Stimulated activated CD4-positive, alpha-beta T cell treated with anti-CD3 and anti-CD28 coated beads, Interleukin-15, amount 100 ng/mL, for 48 hours (primary cell): Measurements from ENCODE around the gene L3HYPDH.
"Not testable (repeated sequence)": the region's sequence is repeated elsewhere in the genome, so short reads cannot be mapped to it uniquely, and the experiment has no call there.

ENCODE experiments used
- DNase-seq, 2 donors: peaks; one replicate each; pipeline ENCODE4 v3.0.0-alpha.2; 2020; ENCODE audit warnings: low read depth in 2 of 2

Gene L3HYPDH

DNA sequence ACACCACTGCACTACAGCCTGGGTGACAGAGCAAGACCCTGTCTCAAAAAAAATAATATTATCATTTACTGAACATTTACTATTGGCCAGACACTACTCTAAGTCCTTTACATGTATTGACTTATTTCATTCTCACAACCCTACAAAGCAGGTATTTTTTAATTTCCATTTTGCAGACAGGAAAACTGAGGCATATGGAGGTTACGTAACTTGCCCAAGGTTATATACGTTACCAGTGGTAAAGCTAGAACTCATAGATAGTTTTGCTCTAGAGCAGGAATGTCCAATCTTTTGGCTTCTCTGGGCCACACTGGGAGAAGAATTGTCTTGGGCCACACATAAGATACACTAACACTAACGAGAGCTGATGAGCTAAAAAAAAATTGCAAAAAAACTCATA lies 5.7 kb downstream of the L3HYPDH start:
- DNase-seq, result no peak

DNA sequence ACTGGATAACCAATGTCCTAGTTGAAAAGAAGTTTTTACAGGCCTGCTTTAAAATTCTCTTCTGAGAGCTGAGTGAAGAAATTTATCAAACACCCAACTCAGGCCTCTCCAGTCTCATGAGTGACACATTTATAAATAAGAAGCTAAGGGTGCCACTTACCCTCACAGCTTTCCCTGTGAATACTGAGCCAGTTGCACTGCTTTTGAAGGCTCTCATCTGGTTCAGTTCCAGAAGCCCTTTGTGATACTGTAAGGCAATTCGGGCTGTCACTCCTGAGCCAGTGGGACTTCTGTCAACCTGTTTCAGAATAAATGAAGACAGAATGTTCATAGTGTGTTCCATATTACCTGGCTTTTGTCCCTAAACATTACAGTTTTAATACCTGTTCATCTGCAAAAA lies 8.5 kb downstream of the L3HYPDH start:
- DNase-seq, result no peak

- no peak for DNase-seq
Observed at GRCh38 chr14:59474172-59474571, 10.0 kb downstream of the L3HYPDH start.

- no peak for DNase-seq
Observed at GRCh38 chr14:59465316-59466135, 18.7 kb downstream of the L3HYPDH start, which contains the start of gene GPR135. Gene GPR135, minus strand, starts transcription at chr14:59465380. Its CDS starts 154 bp downstream, at chr14:59465226.

- DNase-seq, result peak; percentile 9 to 31
Observed at GRCh38 chr14:59464486-59465315, 19.5 kb downstream of the L3HYPDH start.

DNA sequence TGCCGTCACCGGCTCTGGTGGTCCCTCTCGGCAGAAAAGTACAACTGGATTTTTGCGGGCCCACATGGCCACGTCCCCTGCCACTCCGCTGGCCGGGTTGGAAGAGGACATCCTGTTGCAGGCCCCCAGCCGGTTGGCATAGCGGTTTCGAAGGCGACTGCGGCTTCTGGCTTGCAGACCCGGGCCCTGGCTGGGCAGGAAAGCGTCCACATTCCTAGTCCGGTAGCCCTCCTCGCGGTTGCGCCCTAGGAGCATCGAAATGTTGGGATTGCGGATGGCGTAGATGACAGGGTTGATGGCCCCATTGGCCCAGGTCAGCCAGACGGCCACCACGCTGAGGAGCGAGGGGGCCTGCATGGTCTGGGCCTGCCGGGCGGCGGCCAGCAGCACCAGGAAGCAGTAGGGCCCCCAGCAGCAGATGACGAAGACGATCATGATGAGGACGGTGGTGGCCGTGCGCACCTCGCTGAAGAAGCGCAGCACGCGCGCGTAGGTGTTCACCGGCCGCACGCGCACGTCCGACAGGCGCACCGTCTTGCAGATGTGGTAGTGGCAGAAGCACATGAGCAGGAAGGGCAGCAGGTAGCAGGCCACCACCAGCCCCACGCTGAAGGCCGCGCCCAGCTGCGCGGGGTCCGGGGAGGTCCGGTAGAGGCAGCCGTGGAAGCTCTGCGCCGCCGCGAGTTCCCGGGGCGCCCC lies 20.3 kb downstream of the L3HYPDH start:
- DNase-seq, result peak; percentile 10 to 26

GRCh38 chr14:59461891-59462290 lies 22.3 kb downstream of the L3HYPDH start:
- no peak for DNase-seq

DNA sequence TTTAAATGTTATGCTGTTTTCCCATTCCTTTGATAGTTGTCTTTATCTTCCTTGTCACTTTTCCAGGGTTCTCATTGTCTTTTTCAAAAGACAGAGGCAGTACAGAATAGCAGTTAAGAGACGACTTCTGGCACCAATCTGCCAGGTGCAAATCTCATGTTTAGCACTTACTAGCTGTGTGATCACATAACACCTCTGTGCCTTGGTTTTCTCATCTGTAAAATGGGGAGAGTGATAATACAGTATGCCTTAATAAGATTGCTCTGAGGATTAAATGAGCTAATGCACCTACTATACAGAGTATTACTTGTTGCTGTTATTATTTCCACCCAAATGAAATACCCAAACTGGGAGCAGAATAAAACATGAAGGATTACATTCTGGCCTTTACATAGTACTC lies 23.8 kb downstream of the L3HYPDH start:
- no peak for DNase-seq

GRCh38 chr14:59458486-59458885 lies 25.7 kb downstream of the L3HYPDH start:
- no peak for DNase-seq

- no peak for DNase-seq
Observed at GRCh38 chr14:59455411-59455810, 28.8 kb downstream of the L3HYPDH start.

GRCh38 chr14:59454139-59454538 lies 30.1 kb downstream of the L3HYPDH start:
- DNase-seq, result no peak

DNA sequence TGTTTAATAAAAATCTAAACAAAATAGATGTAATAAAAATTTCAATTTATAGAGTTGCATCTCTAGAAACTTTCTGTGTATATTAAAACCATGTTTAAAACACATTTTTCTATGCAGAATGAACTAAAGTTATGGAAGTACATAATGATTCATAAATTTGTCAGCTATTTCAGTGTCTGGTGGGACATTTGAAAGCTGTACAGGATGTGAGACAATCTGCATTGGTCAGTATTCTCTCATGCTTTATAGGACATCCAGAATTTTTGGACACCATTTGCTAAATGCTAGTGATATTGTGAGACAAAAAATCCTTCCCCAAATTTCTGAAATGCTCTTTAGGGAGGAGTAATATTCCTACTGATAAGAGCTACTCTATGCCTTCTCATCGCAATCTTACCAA lies 32.4 kb downstream of the L3HYPDH start:
- no peak for DNase-seq

DNA sequence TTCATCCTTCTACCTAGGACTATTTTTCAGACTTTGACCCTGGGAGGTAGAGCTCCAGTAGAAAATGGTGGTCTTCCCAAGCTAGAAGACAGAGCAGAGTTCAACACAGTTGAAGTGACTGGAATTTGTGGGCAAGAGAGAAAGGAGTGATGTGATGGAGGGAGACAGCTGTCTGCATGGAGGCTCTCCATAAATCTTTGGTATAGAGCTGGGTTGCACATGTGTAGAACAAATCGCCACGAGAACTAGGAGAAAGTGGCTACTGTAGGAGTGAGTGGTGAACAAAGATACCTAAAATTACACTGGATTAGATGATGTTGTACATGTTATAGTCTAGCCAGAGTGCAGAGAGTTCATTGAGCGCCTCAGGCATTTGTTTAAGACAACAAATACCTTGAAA lies 33.5 kb downstream of the L3HYPDH start:
- no peak for DNase-seq

GRCh38 chr14:59448673-59449072 lies 35.5 kb downstream of the L3HYPDH start:
- not testable (repeated sequence) for DNase-seq

- DNase-seq, result no peak
Observed at GRCh38 chr14:59439256-59439965, 44.8 kb downstream of the L3HYPDH start.

DNA sequence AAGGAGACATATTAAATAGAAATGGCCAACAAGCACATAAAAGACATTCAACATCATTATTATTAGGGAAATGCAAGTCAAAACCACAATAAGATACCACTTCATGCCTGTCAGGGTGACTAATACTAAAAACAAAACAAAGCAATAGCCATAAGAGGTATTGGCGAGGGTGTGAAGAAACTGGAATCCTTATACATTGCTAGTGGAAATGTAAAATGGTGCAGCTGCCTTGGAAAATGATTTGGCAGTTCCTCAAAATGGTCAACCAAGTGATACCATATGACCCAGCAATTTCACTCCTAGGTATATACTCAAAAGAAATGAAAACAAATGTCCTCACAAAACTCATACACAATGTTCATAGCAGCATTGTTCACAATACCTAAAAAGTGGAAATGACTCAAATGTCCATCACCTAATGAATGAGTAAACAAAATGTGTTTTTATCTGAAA lies 46.0 kb downstream of the L3HYPDH start:
- no peak for DNase-seq

GRCh38 chr14:59435987-59436386 lies 48.2 kb downstream of the L3HYPDH start:
- no peak for DNase-seq

GRCh38 chr14:59435101-59435500 lies 49.1 kb downstream of the L3HYPDH start:
- no peak for DNase-seq

DNA sequence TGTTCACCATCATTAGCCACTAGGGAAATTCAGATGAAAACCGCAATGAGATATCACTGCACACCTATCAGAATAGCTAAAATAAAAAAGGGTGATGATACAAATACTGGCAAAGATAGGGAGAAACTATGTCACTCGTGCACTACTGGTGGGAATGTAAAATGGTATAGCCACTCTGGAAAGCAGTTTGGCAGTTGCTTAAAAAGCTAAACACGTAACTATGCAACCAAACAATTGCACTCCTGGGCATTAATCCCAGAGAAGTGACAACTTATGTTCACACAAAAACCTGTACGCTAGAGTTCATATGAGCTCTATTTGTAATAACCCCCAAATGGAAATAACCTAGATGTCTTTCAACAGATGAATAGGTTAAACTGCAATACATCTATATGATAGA lies 54.4 kb downstream of the L3HYPDH start:
- DNase-seq, result no peak

GRCh38 chr14:59428581-59429012 lies 55.6 kb downstream of the L3HYPDH start:
- no peak for DNase-seq
